Fibroblast of villous mesenchyme (primary cell): ENCODE data around the gene SNX27. TPM values are rescaled to one million over a fixed set of nuclear protein-coding genes. Genes with fewer than 3 reads are reported as not detected.
A peak's percentile ranks its signal among the peaks of the same experiment; 100 is the strongest.
"Not testable (repeated sequence)": the region's sequence is repeated elsewhere in the genome, so short reads cannot be mapped to it uniquely, and the experiment has no call there.

ENCODE experiments used
- DNase-seq: peaks from one replicate; pipeline ENCODE4 v3.0.0-alpha.2; 2010; ENCODE audit warnings: low read depth
- H3K4me3 ChIP-seq: 2 replicates; pipeline ENCODE4 v1.5.1; 2011; ENCODE audit warnings: low read depth, mild to moderate bottlenecking, low read length
- total RNA-seq: library from RNA; depleted of rRNA; stranded (reverse); fragments of >200 nt; gene quantifications from 2 replicates; pipeline ENCODE4 v1.2.3, GENCODE V29; 2012
- TF ChIP-seq, protein P1 (sequence below): IDR thresholded peaks from 2 replicates; pipeline ENCODE4 v1.5.1; 2012; ENCODE audit warnings: low read depth, mild to moderate bottlenecking, low read length; ENCODE audit not compliant: insufficient read depth

The SNX27 gene
- total RNA-seq, 1 donor, result 34.5 TPM

DNA sequence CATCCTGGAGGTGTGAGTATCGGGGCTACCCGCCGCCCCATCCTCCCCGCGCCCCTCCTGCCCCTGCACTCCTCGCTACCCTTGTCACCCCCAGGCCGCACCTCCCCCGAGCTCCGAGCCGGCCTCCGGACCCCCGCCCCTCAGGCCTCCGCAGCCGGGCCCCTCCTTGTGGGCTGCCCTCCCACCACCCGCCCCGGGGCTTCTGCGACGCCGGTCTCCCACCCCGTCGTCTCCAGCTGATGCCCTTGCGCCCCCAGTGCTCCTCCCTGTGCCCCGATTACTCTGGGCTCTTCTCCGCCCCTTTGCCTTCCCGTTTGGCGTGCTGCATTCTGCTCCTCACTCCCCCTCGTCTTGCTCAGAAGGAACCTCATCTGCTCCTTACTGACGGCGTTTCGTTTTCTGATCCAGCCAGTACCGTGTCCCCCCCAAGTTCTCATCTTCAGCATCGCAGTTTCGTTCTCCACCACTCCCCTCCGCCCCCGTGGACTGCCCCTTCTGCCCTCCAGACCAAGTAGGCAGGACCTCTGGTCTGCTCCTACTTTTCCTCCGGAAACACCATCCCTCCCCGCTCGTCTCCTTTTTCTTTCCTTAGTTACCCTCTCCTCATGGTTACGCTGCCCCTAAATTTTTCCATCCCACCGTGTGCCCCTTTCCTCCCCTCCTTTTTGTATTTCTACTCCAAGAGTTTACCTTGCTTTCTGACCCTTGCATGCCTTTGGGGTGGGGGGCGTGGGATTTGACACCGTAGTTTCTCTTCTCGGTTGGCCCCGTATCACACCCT lies 841 bp downstream of the SNX27 start:
- DNase-seq, result peak; percentile 41
- TF ChIP-seq, protein P1, sequence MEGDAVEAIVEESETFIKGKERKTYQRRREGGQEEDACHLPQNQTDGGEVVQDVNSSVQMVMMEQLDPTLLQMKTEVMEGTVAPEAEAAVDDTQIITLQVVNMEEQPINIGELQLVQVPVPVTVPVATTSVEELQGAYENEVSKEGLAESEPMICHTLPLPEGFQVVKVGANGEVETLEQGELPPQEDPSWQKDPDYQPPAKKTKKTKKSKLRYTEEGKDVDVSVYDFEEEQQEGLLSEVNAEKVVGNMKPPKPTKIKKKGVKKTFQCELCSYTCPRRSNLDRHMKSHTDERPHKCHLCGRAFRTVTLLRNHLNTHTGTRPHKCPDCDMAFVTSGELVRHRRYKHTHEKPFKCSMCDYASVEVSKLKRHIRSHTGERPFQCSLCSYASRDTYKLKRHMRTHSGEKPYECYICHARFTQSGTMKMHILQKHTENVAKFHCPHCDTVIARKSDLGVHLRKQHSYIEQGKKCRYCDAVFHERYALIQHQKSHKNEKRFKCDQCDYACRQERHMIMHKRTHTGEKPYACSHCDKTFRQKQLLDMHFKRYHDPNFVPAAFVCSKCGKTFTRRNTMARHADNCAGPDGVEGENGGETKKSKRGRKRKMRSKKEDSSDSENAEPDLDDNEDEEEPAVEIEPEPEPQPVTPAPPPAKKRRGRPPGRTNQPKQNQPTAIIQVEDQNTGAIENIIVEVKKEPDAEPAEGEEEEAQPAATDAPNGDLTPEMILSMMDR, result no peak

DNA sequence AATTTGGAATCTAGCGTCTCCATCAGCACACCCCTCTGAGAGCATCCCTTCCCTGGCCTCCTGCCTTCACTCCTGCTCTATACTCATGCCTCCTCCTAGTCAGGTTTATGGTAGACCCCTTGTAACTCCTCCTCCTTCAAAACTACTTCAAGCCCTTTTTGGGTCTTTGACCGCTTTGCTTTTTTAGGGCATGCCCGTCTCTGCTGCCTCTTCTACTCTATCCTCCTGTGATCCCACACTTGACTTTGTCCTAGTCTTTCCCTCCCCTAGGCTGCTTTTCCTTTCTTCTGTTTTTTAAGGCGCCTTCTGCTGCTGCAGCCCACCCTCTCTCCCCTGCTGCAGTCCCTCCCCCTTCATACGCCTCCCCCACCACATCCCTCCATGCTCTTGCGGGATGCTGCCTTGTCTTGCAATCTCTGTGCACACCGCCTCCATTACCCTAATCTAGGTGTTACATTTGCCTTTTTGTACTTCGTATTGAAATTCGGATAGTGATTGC lies 1.5 kb downstream of the SNX27 start:
- TF ChIP-seq, protein P1, result no peak

More for the DNA sequence above, 841 bp downstream of the SNX27 start:
- H3K4me3 ChIP-seq, result peak overlapping the region; percentile 89

DNA sequence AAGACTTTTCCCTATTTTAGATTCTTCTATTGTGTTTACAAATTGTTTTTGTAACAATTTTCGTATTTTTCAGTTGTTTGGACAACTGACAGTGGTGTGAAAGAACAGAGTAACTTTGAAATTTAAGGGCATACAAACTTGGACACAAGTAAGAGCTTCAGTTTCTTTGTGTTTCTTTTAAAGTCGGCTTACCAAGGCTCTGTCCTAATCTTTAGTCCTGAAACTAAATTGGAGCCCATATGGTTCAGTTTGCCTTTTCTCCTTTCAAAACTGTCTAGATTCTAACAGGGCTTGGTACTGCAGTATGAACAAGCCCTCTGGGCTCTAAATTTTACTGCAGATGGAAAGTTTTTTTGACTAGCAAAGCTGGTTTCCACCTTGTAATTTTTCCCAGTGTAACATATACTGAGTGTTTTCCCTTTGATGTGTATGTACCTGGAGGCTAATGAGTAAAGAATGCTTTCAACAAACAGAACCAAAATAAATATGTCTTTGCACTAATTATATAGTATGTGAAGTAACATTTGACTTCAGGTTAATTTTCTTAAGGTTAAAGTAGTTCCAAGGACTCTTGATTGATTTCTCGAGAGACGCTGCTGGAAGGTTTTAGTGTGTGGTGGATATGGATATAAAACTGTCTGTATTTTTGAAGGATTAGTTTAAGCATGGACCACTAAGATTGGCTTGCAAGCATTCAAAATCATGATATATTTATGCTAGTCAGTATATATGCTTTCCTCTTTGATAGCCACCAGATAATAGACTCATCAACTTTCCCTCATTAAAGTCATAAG lies 4.1 kb downstream of the SNX27 start:
- no peak overlapping the region for H3K4me3 ChIP-seq
- TF ChIP-seq, protein P1, result no peak
- DNase-seq, result no peak

More for the DNA sequence above, 1.5 kb downstream of the SNX27 start:
- peak overlapping the region; percentile 89 for H3K4me3 ChIP-seq
- DNase-seq, result no peak

DNA sequence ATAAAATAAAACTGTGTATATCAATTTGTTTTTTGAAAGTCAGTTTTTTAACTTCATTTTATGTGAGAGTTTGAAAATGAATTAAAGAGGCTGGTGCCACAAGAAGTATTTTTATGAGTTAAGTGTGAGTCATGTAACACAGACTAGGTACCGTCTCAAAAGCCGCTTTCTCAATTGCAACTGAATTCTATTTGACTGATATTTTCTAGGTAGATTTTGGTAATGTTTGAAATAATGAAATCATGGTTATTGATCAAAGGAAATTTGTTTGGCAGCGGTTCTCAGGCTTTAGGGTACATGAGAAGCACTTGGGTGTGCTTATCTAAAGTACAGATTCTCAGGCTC lies 4.6 kb downstream of the SNX27 start:
- no peak overlapping the region for H3K4me3 ChIP-seq
- TF ChIP-seq, protein P1, result no peak
- DNase-seq, result peak; percentile 39

DNA sequence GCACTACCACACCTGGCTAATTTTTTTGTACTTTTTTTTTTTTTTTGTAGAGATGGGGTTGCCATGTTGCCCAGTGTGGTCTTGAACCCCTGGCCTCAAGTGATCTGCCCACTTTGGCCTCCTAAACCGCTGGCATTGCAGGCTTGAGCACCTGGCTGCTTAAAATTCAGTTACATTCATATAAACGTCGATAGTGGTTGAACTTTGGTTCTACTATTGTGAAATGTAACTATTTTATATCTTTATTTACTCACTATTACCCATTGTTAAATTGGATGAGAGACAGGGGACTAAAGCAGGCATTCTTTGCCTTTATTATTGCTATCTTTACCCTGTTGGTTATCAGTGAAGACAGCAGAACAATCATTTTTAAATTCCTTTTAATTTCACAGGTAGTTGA lies 6.2 kb downstream of the SNX27 start:
- DNase-seq, result no peak
- H3K4me3 ChIP-seq, result no peak overlapping the region
- TF ChIP-seq, protein P1, result no peak

DNA sequence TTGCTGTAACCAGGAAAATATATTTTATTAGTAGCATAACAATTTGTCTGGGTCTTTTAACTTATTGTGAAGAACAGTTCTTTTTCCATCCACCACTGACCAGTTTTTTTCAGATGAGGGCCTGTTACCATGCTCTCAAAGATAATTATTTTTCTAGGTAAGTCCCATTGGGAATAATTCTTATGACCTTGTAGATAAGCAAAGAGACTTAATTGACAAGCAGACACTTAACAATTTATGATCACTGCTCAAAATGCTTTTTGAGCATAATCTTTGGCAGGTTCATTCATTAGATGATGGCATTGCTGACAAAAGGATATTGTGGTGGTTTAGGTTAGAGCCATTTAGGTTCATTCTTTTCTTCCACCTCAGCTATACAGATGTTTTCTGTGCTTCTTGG lies 6.6 kb downstream of the SNX27 start:
- H3K4me3 ChIP-seq, result no peak overlapping the region
- no peak for DNase-seq
- TF ChIP-seq, protein P1, result no peak

DNA sequence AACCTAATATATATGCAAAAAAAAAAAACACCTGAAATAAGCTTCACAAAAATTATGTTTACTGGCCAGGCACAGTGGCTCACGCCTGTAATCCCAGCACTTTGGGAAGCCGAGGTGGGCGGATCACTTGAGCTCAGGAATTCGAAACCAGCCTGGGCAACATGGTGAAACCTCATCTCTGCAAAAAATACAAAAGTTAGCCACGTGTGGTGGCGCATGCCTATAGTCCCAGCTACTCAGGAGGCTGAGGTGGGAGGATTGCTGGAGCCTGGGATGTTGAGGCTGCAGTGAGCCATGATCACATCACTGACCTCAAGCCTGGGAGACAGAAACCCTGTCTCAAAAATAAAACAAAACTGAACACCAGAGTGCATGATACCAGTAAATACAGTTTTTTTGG lies 7.1 kb downstream of the SNX27 start:
- DNase-seq, H3K4me3 ChIP-seq: not testable (repeated sequence)
